ENCODE data around the gene CDK19.

DNA sequence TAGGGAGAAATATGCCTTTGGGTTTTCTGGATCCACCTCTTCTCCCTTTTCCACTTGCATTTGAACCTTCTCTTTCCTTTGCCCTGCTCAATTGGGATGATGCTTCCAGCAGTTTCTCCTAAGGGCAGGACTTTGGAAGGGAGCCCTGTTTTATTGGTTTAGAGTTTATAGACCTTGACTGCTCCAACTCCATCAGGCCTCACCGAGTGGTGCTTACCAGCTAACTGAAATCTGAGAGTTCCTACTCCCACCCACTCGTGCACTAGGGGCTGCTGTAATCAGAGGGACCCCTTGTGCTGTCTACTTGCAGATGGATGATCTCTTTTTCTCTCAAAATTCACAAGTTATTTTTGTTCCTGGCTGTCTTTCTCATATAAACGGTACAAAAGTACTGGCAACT lies 217.5 kb downstream of the CDK19 start:
- TF ChIP-seq, protein P1, sequence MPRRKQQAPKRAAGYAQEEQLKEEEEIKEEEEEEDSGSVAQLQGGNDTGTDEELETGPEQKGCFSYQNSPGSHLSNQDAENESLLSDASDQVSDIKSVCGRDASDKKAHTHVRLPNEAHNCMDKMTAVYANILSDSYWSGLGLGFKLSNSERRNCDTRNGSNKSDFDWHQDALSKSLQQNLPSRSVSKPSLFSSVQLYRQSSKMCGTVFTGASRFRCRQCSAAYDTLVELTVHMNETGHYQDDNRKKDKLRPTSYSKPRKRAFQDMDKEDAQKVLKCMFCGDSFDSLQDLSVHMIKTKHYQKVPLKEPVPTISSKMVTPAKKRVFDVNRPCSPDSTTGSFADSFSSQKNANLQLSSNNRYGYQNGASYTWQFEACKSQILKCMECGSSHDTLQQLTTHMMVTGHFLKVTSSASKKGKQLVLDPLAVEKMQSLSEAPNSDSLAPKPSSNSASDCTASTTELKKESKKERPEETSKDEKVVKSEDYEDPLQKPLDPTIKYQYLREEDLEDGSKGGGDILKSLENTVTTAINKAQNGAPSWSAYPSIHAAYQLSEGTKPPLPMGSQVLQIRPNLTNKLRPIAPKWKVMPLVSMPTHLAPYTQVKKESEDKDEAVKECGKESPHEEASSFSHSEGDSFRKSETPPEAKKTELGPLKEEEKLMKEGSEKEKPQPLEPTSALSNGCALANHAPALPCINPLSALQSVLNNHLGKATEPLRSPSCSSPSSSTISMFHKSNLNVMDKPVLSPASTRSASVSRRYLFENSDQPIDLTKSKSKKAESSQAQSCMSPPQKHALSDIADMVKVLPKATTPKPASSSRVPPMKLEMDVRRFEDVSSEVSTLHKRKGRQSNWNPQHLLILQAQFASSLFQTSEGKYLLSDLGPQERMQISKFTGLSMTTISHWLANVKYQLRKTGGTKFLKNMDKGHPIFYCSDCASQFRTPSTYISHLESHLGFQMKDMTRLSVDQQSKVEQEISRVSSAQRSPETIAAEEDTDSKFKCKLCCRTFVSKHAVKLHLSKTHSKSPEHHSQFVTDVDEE (CRISPR knock-in tag; IDR thresholded peaks at IDR 0.05): no peak
- no peak for TF ChIP-seq SNAI2 (CRISPR knock-in tag; IDR thresholded peaks at IDR 0.05)
- no peak for TF ChIP-seq ISL1 (CRISPR knock-in tag; IDR thresholded peaks at IDR 0.05)
